Endodermal cell (in vitro differentiated cells): ENCODE measurements around the gene ENPP6. TPM values are rescaled to one million over a fixed set of nuclear protein-coding genes. Genes with fewer than 3 reads are reported as not detected.

ENCODE experiments used
- DNase-seq: peaks from one replicate; pipeline ENCODE4 v3.0.0-alpha.2; 2017
- H3K27ac ChIP-seq: 2 replicates; pipeline ENCODE4 v1.5.1; 2013; ENCODE audit warnings: mild to moderate bottlenecking, low read depth, low read length, moderate library complexity
- H3K27me3 ChIP-seq: 2 replicates; pipeline ENCODE4 v1.6.1; 2013; ENCODE audit warnings: mild to moderate bottlenecking, low read length, moderate library complexity; ENCODE audit not compliant: insufficient read depth, control insufficient read depth, poor library complexity, severe bottlenecking
- H3K36me3 ChIP-seq: 2 replicates; pipeline ENCODE4 v1.7.0; 2013; ENCODE audit warnings: mild to moderate bottlenecking, low read length, moderate library complexity; ENCODE audit not compliant: control insufficient read depth, insufficient read depth
- H3K4me1 ChIP-seq: one replicate; pipeline ENCODE4 v1.7.0; 2013; ENCODE audit warnings: low read length; ENCODE audit not compliant: control insufficient read depth, insufficient read depth
- H3K4me3 ChIP-seq: 2 replicates; pipeline ENCODE4 v1.5.1; 2013; ENCODE audit warnings: mild to moderate bottlenecking, low read length, moderate library complexity
- H3K9ac ChIP-seq: 2 replicates; pipeline ENCODE4 v1.6.1; 2013; ENCODE audit warnings: mild to moderate bottlenecking, low read length, moderate library complexity; ENCODE audit not compliant: poor library complexity, severe bottlenecking; ENCODE audit errors: extremely low read depth
- H3K9me3 ChIP-seq: 2 replicates; pipeline ENCODE4 v1.6.1; 2013; ENCODE audit warnings: mild to moderate bottlenecking, low read length, moderate library complexity; ENCODE audit not compliant: control insufficient read depth
- H3K27ac Mint-ChIP-seq: 2 replicates; pipeline ENCODE4 v1.8.0; 2020; ENCODE audit warnings: mixed read lengths
- H3K27me3 Mint-ChIP-seq: 2 replicates; pipeline ENCODE4 v1.8.0; 2021; ENCODE audit warnings: mild to moderate bottlenecking, mixed read lengths; ENCODE audit not compliant: insufficient read depth
- H3K36me3 Mint-ChIP-seq: 2 replicates; pipeline ENCODE4 v1.8.0; 2020; ENCODE audit warnings: low read depth, mixed read lengths
- H3K4me1 Mint-ChIP-seq: 2 replicates; pipeline ENCODE4 v1.8.0; 2020; ENCODE audit warnings: mixed read lengths
- H3K4me3 Mint-ChIP-seq: 2 replicates; pipeline ENCODE4 v1.8.0; 2020; ENCODE audit warnings: mild to moderate bottlenecking, moderate library complexity, mixed read lengths
- H3K9me3 Mint-ChIP-seq: 2 replicates; pipeline ENCODE4 v1.8.0; 2020; ENCODE audit warnings: mild to moderate bottlenecking, mixed read lengths
- CTCF ChIP-seq: fragments of 200-600 bp; sonication (generic); conservative IDR thresholded peaks from 2 replicates; pipeline ENCODE4 v1.5.0; 2021; ENCODE audit warnings: antibody characterized with exemption, mild to moderate bottlenecking
- WGBS, 2 experiments: methylation state at CpG; one replicate each; pipeline versions ENCODE4 v1.1.5 to v1.1.7; 2013; ENCODE audit warnings: missing lambda C conversion rate in 2 of 2, mixed read lengths in 1 of 2; ENCODE audit not compliant: insufficient coverage in 1 of 2, insufficient read length in 1 of 2; 5-methylcytosine and 5-hydroxymethylcytosine counted together
- total RNA-seq, 2 donors: library from RNA; stranded (reverse); fragmentation: NEBNext Ultra II Directional in 1 of 2; extraction: Animal tissue kit (Norgen Biotek cat#: 25700) in 1 of 2; gene quantifications; 2 replicates in 1 of 2; 3 replicates in 1 of 2; pipeline ENCODE4 v1.2.1, GENCODE V29; 2021

Gene ENPP6
- total RNA-seq, 2 donors from 2014 or later: 0.07 TPM; not detected in 1

GRCh38 chr4:184153781-184154180 lies 63.9 kb downstream of the ENPP6 start:
- Mint-ChIP-seq H3K27ac (no peak overlapping the region), H3K36me3 (no peaks in the 10 kb centered on the region), H3K27me3 (peaks cover 3% of the 10 kb centered on the region), H3K9me3 (no peaks in the 10 kb centered on the region), H3K4me3 (no peak overlapping the region), H3K4me1 (no peaks in the 10 kb centered on the region)
- no peak for DNase-seq
- peaks cover 5% of the 10 kb centered on the region for H3K27me3 ChIP-seq
- no peak overlapping the region for H3K27ac ChIP-seq
- no peaks in the 10 kb centered on the region for H3K9me3 ChIP-seq
- H3K4me1 ChIP-seq: no peaks in the 10 kb centered on the region
- H3K4me3 ChIP-seq: no peak overlapping the region
- 90 to 91% methylated on average over 5 of the region's 5 CpGs for WGBS, 2 experiments
- H3K9ac ChIP-seq: no peak overlapping the region
- TF ChIP-seq CTCF: no peak
- no peaks in the 10 kb centered on the region for H3K36me3 ChIP-seq

GRCh38 chr4:184151988-184152485 lies 65.6 kb downstream of the ENPP6 start:
- H3K4me3 Mint-ChIP-seq: no peak overlapping the region
- Histone ChIP-seq H3K36me3 (no peaks in the 10 kb centered on the region), H3K27ac (no peak overlapping the region), H3K4me3 (no peak overlapping the region), H3K9me3 (no peaks in the 10 kb centered on the region), H3K27me3 (peaks cover 3% of the 10 kb centered on the region), H3K9ac (no peak overlapping the region), H3K4me1 (peaks cover 4% of the 10 kb centered on the region)
- H3K27me3 Mint-ChIP-seq: peaks cover 4% of the 10 kb centered on the region
- no peak overlapping the region for H3K27ac Mint-ChIP-seq
- DNase-seq: no peak
- no peak for TF ChIP-seq CTCF
- peaks cover 2% of the 10 kb centered on the region for H3K4me1 Mint-ChIP-seq
- H3K9me3 Mint-ChIP-seq: no peaks in the 10 kb centered on the region
- WGBS, 2 experiments: 68 to 88% methylated on average over 5 to 13 of the region's 13 CpGs
- H3K36me3 Mint-ChIP-seq: no peaks in the 10 kb centered on the region

DNA sequence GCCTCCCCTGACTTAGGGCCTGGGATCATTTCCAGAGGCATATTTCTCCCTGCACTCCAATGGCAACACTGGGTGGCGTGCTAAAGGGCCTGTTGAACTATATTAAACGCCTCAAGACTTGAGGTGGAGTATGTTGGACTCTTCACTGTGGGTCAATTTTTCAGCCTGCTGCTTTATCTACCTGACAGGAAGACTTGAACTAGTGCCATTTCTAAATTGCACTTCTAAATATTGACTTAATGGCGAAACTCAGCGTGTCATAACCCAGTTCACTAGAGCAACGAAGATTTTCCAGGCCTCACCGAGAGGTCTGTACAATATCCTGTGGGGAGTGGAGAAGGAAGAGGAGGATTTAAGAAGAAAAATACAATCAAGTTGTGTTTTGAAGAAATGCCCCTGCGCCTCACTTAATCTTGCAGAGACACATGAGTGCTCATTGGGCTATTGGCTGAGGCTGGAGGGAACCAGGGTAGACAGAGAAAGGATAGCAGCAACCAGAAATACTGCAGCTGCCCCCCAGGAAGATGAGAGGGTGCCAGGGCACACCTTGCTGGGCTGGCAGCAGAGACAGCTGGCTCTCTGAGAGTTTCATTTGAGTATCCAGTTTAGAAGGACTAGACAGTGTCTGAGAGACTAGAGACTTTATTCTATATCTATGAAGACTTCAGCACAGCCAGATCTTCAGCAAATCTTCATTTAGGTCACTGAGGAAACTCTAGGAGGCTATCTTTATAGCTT lies 67.4 kb downstream of the ENPP6 start:
- no peaks in the 10 kb centered on the region for H3K9me3 Mint-ChIP-seq
- H3K4me3 Mint-ChIP-seq: no peak overlapping the region
- WGBS, 2 experiments: 93% methylated on average over 5 to 7 of the region's 7 CpGs
- Histone ChIP-seq H3K27ac (no peak overlapping the region), H3K27me3 (no peaks in the 10 kb centered on the region), H3K36me3 (no peaks in the 10 kb centered on the region), H3K4me1 (peaks cover 4% of the 10 kb centered on the region), H3K9me3 (no peaks in the 10 kb centered on the region), H3K4me3 (no peak overlapping the region), H3K9ac (no peak overlapping the region)
- no peak overlapping the region for H3K27ac Mint-ChIP-seq
- no peak for TF ChIP-seq CTCF
- H3K27me3 Mint-ChIP-seq: peaks cover 7% of the 10 kb centered on the region
- peaks cover 2% of the 10 kb centered on the region for H3K4me1 Mint-ChIP-seq
- DNase-seq: no peak
- H3K36me3 Mint-ChIP-seq: no peaks in the 10 kb centered on the region
